Frontal cortex (tissue), 1 donor: ENCODE results near the gene TP53I3. TPM values are rescaled to one million over a fixed set of nuclear protein-coding genes. Genes with fewer than 3 reads are reported as not detected.

Experiments used
- small RNA-seq: library from RNA; depleted of rRNA; stranded (forward); fragments of <200 nt; gene quantifications from one replicate; pipeline ENCODE3, GENCODE V24; 2014
- total RNA-seq: library from RNA; depleted of rRNA; stranded (reverse); fragments of >200 nt; gene quantifications from one replicate; pipeline ENCODE4 v1.2.3, GENCODE V29; 2014

TP53I3 gene
- total RNA-seq, 1 donor from 2014 or later: 15.5 TPM

Small RNA genes lying within 50 kb of the gene (small RNA-seq; reads per million reads assigned to genes)
- not detected for gene RNU6-370P

Other genes starting within 250 kb of the TP53I3 start
- 55.0 TPM for gene ATAD2B, start 157.7 kb downstream of the TP53I3 start, total RNA-seq
- gene UBXN2A, start 144.4 kb downstream of the TP53I3 start, total RNA-seq: 64.8 TPM
- 0.41 TPM for gene MFSD2B, start 74.7 kb downstream of the TP53I3 start, total RNA-seq
- gene WDCP, start 37.4 kb downstream of the TP53I3 start, total RNA-seq: 27.3 TPM
- 73.8 TPM for gene FKBP1B, start 35.1 kb downstream of the TP53I3 start, total RNA-seq
- gene SF3B6, start 8.5 kb downstream of the TP53I3 start, total RNA-seq: 125 TPM
- not detected for gene PFN4, start 38.5 kb upstream of the TP53I3 start, total RNA-seq
- gene FAM228B, start 38.6 kb upstream of the TP53I3 start, total RNA-seq: 127 TPM
- gene FAM228A, start 90.2 kb upstream of the TP53I3 start, total RNA-seq: 3.3 TPM